GM10847 (cell line): ENCODE data around the gene WSB1.

Source experiments
- POLR2A ChIP-seq: IDR thresholded peaks from 2 replicates; pipeline ENCODE4 v1.6.1; 2011; ENCODE audit not compliant: insufficient read length; ENCODE audit errors: extremely low read depth

The WSB1 gene

DNA sequence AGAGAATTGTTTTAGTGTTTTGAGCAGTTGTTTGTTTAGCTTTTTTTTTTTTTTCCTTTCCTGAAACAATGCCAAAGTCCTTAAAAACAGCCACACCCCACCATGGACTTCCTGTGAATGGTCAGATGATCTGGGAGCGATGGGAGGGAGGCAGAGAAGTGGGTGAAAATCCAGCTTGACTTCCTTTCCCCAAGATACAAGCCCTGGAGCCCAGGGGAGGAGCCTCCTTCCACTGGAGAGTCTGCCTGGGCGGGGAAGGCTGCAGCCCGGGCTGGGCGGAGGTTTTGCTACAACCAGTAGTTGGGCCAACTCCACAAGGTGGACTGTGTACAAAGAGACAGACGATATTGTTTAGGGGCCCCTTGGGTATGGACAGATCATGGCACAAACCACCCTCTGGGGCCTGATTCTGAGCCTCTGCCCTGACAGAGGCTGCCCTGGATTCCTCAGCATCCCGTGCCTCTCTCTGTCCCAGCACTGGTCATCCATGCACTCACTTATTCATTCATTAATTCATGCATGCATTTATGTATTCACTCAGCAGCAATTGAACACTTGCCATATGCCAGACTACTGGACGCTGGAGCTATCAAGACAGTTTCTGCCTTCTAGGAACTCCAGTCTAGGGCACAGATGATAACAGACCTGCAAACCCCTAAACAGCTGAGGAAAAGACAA, 29.8 kb downstream of the WSB1 start:
- no peak for TF ChIP-seq POLR2A

DNA sequence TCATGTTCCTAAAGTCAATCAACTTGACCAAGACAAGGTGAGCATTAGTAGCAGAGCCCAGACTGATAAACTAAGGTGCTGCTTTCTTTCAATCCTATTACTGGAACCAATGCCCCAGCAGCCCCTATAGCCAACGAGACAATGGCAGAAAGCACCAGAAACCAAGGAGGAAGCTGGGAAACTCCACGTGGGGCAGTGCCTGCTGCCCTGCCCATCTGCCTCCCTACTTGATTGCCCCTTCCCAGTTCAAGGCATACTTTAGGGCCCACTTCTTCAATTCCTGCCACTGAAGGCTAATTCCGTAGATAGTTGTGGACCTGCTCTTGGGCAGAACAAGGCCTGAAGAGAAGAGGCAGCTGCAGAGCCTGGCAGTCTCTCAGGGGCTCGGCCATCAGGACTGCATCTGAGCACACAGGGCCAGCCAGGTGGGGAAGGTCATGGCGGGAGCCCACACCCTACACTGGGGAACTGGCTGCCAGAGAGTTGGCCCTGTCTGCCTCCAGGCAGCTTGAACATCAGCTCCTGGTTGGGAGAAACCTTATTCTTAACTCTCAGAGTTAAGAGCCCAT, 30.9 kb downstream of the WSB1 start:
- no peak for TF ChIP-seq POLR2A

DNA sequence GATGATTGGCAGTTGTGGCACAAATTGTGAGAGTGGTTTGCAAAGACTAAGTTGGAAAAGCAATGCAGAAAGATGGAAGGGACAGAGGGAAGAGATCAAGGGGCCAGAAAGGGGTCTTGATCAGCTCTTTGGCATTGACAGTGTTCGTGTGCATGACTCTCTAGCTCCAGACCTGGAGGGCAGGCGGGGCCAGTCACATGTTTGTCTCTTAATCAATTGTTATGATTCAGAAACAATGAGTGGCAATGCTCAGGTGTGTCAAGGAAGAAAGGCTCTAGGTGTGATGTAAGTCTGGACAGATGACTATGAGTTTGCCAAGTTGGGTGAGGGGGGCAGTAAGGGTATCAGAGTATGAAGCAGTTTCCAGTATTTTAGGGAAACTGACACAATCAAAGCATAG, 32.1 kb downstream of the WSB1 start:
- TF ChIP-seq POLR2A = no peak

- TF ChIP-seq POLR2A = no peak
Measured at GRCh38 chr17:27326585-27326984, 32.7 kb downstream of the WSB1 start.

DNA sequence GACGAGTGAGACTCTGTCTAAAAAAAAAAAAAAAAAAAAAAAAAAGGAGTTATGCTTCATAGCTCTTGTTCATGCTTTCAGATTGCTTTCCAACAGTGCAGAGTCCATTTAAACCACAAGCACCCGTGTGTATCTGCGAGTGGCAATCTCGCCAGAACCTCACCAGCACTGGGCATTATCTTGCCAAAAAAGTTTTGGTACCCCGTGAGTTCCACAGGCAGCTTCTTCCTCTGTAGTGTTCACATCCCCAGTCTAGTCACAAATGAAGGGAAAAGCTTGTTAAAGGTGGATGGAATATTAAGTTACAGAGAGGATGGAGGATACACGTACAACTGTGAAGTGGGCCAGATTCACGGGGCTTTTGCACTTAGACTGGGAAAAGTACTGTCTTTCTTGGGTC, 33.5 kb downstream of the WSB1 start:
- TF ChIP-seq POLR2A = no peak

GRCh38 chr17:27327871-27328270, 34.0 kb downstream of the WSB1 start:
- TF ChIP-seq POLR2A = no peak

- no peak for TF ChIP-seq POLR2A
Measured at GRCh38 chr17:27329146-27329805, 35.4 kb downstream of the WSB1 start.

GRCh38 chr17:27332047-27332393, 38.1 kb downstream of the WSB1 start:
- TF ChIP-seq POLR2A = no peak

- no peak for TF ChIP-seq POLR2A
Measured at GRCh38 chr17:27332485-27333409, 38.8 kb downstream of the WSB1 start.

- TF ChIP-seq POLR2A = no peak
Measured at GRCh38 chr17:27333410-27333980, 39.6 kb downstream of the WSB1 start.

DNA sequence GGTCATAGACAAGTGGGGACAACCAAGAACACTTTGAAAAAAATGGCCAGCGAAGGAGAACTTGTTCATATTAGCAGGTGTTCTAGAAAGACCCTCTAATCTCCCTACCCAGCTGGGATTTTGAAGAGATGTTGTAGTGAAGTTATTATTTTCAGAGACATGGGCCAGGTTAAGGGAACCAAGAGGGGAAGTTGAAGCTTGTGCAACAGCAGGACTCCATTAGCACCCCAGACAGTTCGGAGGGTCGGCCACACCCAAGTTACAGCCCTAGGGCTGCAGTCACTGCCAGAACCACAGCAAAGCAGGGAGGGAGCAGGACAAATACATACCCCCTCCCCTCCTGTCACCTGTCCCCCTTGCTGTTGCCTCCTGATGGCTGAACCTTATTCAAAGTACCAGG, 42.3 kb downstream of the WSB1 start:
- no peak for TF ChIP-seq POLR2A

DNA sequence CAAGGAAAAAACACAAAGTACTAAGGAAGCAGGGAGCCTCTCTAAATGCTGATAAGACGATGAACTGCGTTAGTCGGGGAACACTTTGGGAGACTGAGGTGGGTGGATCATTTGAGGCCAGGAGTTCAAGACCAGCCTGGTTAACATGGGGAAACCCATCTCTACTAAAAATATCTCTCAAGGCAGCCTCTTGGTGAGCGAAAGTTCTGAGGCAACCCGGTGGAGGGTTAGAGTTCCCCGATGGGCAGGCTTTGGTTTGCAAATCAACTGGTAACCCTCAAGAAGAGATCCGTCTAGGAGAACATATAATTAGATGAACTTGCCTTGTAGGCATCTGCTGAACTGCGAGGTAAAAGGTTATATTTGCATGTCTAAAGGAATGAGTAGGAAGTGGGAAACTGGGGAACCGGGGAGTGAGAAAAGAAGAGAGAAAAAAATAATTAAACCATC, 44.6 kb downstream of the WSB1 start:
- no peak for TF ChIP-seq POLR2A

DNA sequence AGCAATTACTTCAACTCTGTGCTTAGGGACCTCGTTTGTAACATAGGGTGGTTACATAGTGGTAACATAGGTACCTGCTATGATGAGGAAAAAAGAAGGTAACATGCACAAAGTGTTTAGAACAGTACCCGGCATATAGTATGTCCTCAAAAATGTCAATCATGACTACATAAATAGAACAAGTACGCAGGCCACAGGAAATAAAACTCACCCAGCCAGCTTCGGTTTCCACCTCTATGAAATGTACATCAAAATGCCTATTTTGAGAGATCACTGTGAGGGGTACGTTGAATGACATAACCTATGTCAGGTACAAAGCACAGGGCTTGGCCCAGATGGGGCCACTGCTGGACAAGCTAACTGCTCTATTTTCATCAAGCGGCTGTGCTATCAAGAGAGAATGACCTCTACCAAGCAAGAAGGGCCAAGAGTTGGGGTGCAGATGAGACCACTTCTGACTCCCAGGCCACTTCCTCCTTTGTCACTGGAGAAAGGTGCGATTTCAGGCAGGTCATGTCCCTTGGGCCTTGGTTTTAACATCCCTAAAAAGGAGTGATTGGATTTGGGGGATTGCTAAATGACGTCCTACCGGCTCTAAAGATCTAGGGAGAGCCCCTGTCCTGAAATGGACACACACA, 45.4 kb downstream of the WSB1 start:
- no peak for TF ChIP-seq POLR2A

- no peak for TF ChIP-seq POLR2A
Measured at GRCh38 chr17:27339836-27340550, 46.1 kb downstream of the WSB1 start.
